SK-N-SH treated with all-trans-retinoic acid at 6 μM for 48 hours (cell line): Measurements from ENCODE around the gene ARHGAP22.

Experiments used
- ATAC-seq: fragments of 200-7000 bp; cut with Tn5 transposase; 3 replicates; pipeline ENCODE4 v1.9.1; 2020; ENCODE audit warnings: mild to moderate bottlenecking, moderate library complexity
- ARNTL ChIP-seq: fragments of 450-650 bp; formaldehyde crosslinking; IDR thresholded peaks from 2 replicates; pipeline ENCODE4 v1.5.0; 2020; ENCODE audit warnings: low read depth, mild to moderate bottlenecking, moderate library complexity, borderline replicate concordance
- BACH2 ChIP-seq: fragments of 250-450 bp; sonication (Bioruptor Pico); IDR thresholded peaks from 2 replicates; pipeline ENCODE4 v1.9.0; 2021; ENCODE audit warnings: mild to moderate bottlenecking, borderline replicate concordance
- CREB5 ChIP-seq: fragments of 250-450 bp; sonication (Bioruptor Pico); IDR thresholded peaks from 2 replicates; pipeline ENCODE4 v1.5.1; 2020; ENCODE audit warnings: low read depth, mild to moderate bottlenecking, moderate library complexity
- CSDC2 ChIP-seq: fragments of 250-450 bp; sonication (Bioruptor Pico); IDR thresholded peaks from 2 replicates; pipeline ENCODE4 v1.5.0; 2020; ENCODE audit warnings: mild to moderate bottlenecking, moderate library complexity
- CSRNP3 ChIP-seq: fragments of 250-450 bp; sonication (Bioruptor Pico); IDR thresholded peaks from 2 replicates; pipeline ENCODE4 v1.5.1; 2021; ENCODE audit warnings: mild to moderate bottlenecking, moderate library complexity
- ESRRG ChIP-seq: fragments of 250-450 bp; sonication (Bioruptor Pico); IDR thresholded peaks from 2 replicates; pipeline ENCODE4 v1.6.1; 2021; ENCODE audit warnings: mild to moderate bottlenecking
- GLIS3 ChIP-seq: fragments of 250-450 bp; sonication (Bioruptor Pico); IDR thresholded peaks from 2 replicates; pipeline ENCODE4 v1.5.0; 2020; ENCODE audit warnings: mild to moderate bottlenecking, moderate library complexity
- ISL1 ChIP-seq: fragments of 250-450 bp; sonication (Bioruptor Pico); IDR thresholded peaks from 2 replicates; pipeline ENCODE4 v2.1.2; 2022; ENCODE audit warnings: mild to moderate bottlenecking, moderate library complexity
- PATZ1 ChIP-seq: fragments of 250-450 bp; sonication (Bioruptor Pico); IDR thresholded peaks from 2 replicates; pipeline ENCODE4 v1.8.0; 2020; ENCODE audit warnings: mild to moderate bottlenecking, moderate library complexity, borderline replicate concordance
- POU6F1 ChIP-seq: fragments of 250-450 bp; sonication (Bioruptor Pico); IDR thresholded peaks from 2 replicates; pipeline ENCODE4 v1.8.0; 2021; ENCODE audit warnings: low read depth, mild to moderate bottlenecking, moderate library complexity, borderline replicate concordance
- PPARA ChIP-seq: fragments of 250-450 bp; sonication (Bioruptor Pico); IDR thresholded peaks from 2 replicates; pipeline ENCODE4 v1.5.0; 2020; ENCODE audit warnings: mild to moderate bottlenecking, borderline replicate concordance
- RARB ChIP-seq: fragments of 250-450 bp; sonication (Bioruptor Pico); IDR thresholded peaks from 2 replicates; pipeline ENCODE4 v1.8.0; 2021; ENCODE audit warnings: mild to moderate bottlenecking, moderate library complexity
- SNAI2 ChIP-seq: fragments of 250-450 bp; sonication (Bioruptor Pico); IDR thresholded peaks from 2 replicates; pipeline ENCODE4 v1.5.0; 2020; ENCODE audit warnings: mild to moderate bottlenecking, moderate library complexity
- TCF4 ChIP-seq: fragments of 250-450 bp; sonication (Bioruptor Pico); IDR thresholded peaks from 2 replicates; pipeline ENCODE4 v1.8.0; 2021; ENCODE audit warnings: mild to moderate bottlenecking, moderate library complexity, borderline replicate concordance
- ZC3H10 ChIP-seq: fragments of 250-450 bp; sonication (Bioruptor Pico); IDR thresholded peaks from 2 replicates; pipeline ENCODE4 v1.5.1; 2021; ENCODE audit warnings: mild to moderate bottlenecking, moderate library complexity
- ZFP3 ChIP-seq: fragments of 250-450 bp; sonication (Bioruptor Pico); IDR thresholded peaks from 2 replicates; pipeline ENCODE4 v1.5.0; 2020; ENCODE audit warnings: mild to moderate bottlenecking, moderate library complexity
- ZFP30 ChIP-seq: fragments of 450-650 bp; formaldehyde crosslinking; IDR thresholded peaks from 2 replicates; pipeline ENCODE4 v1.5.0; 2022; ENCODE audit warnings: mild to moderate bottlenecking, moderate library complexity
- ZNF565 ChIP-seq: fragments of 450-650 bp; formaldehyde crosslinking; conservative IDR thresholded peaks from 2 replicates; pipeline ENCODE4 v1.5.0; 2020; ENCODE audit warnings: low read depth, mild to moderate bottlenecking, moderate library complexity
- ZNF70 ChIP-seq: fragments of 450-650 bp; formaldehyde crosslinking; IDR thresholded peaks from 2 replicates; pipeline ENCODE4 v1.5.0; 2020; ENCODE audit warnings: mild to moderate bottlenecking, moderate library complexity
- ZNF8 ChIP-seq: fragments of 450-650 bp; formaldehyde crosslinking; IDR thresholded peaks from 2 replicates; pipeline ENCODE4 v1.5.0; 2020; ENCODE audit warnings: mild to moderate bottlenecking, moderate library complexity

The ARHGAP22 gene

GRCh38 chr10:48468866-48469511 lies 135.9 kb downstream of the ARHGAP22 start (continued):
- TF ChIP-seq BACH2 (CRISPR knock-in tag) = no peak
- TF ChIP-seq ZFP30 (CRISPR knock-in tag) = no peak
- no peak for TF ChIP-seq ISL1 (CRISPR knock-in tag)
- no peak for TF ChIP-seq TCF4
- TF ChIP-seq CREB5 (CRISPR knock-in tag) = no peak

GRCh38 chr10:48468130-48468790 lies 136.6 kb downstream of the ARHGAP22 start:
- TF ChIP-seq ESRRG (no peak), ARNTL (CRISPR knock-in tag) (no peak), ZFP30 (CRISPR knock-in tag) (no peak), GLIS3 (CRISPR knock-in tag) (no peak), PATZ1 (no peak), BACH2 (CRISPR knock-in tag) (no peak), SNAI2 (no peak), PPARA (CRISPR knock-in tag) (no peak), ZC3H10 (CRISPR knock-in tag) (no peak), ZNF565 (CRISPR knock-in tag) (no peak), CSRNP3 (CRISPR knock-in tag) (no peak), TCF4 (no peak), ZNF8 (CRISPR knock-in tag) (no peak), ZNF70 (CRISPR knock-in tag) (no peak)
- TF ChIP-seq, all 23 proteins: peak for 0
- ATAC-seq = no peak

GRCh38 chr10:48467669-48468068 lies 137.2 kb downstream of the ARHGAP22 start:
- no peak for ATAC-seq
- TF ChIP-seq CSRNP3 (CRISPR knock-in tag) (no peak), TCF4 (no peak), SNAI2 (no peak), RARB (CRISPR knock-in tag) (no peak), ZFP3 (CRISPR knock-in tag) (no peak), ZNF565 (CRISPR knock-in tag) (no peak), ESRRG (no peak), ARNTL (CRISPR knock-in tag) (no peak), ZC3H10 (CRISPR knock-in tag) (no peak), POU6F1 (no peak), BACH2 (CRISPR knock-in tag) (no peak), ZNF70 (CRISPR knock-in tag) (no peak), GLIS3 (CRISPR knock-in tag) (no peak), ZNF8 (CRISPR knock-in tag) (no peak), CSDC2 (CRISPR knock-in tag) (no peak), PPARA (CRISPR knock-in tag) (no peak), CREB5 (CRISPR knock-in tag) (no peak)
